Transverse colon (tissue), 4 donors: Measurements from ENCODE around the gene DNER. TPM values are rescaled to one million over a fixed set of nuclear protein-coding genes. Genes with fewer than 3 reads are reported as not detected.

Experiments
- DNase-seq: peaks from one replicate; pipeline ENCODE4 v3.0.0-alpha.2; 2019
- H3K27ac ChIP-seq, 4 donors: fragments of 200-600 bp; sonication (generic); 2 replicates each; pipeline ENCODE4 v1.5.1; 2016 to 2018; ENCODE audit warnings: inconsistent platforms in 4 of 4
- H3K27me3 ChIP-seq: fragments of 200-600 bp; sonication (generic); 2 replicates; pipeline ENCODE4 v1.5.1; 2017; ENCODE audit warnings: inconsistent platforms
- H3K36me3 ChIP-seq, 4 donors: fragments of 200-600 bp; sonication (generic); 2 replicates each; pipeline ENCODE4 v1.5.1; 2017 to 2019; ENCODE audit warnings: inconsistent platforms in 4 of 4
- H3K4me1 ChIP-seq, 4 donors: fragments of 200-600 bp; sonication (generic); 2 replicates each; pipeline ENCODE4 v1.5.1; 2017 to 2020; ENCODE audit warnings: inconsistent platforms in 4 of 4
- H3K4me3 ChIP-seq, 4 donors: fragments of 200-600 bp; sonication (generic); 1 replicate in 1 of 4; 2 replicates in 3 of 4; pipeline versions ENCODE4 v1.5.1 to v1.6.1; 2017 to 2019; ENCODE audit warnings: inconsistent platforms in 4 of 4
- H3K9me3 ChIP-seq, 2 donors: fragments of 200-600 bp; sonication (generic); 2 replicates each; pipeline ENCODE4 v1.5.1; 2017 to 2019; ENCODE audit warnings: inconsistent platforms in 2 of 2
- CTCF ChIP-seq, 5 experiments: fragments of 200-600 bp in 3 of 5; fragments of 450-650 bp in 2 of 5; sonication (generic) in 3 of 5; IDR thresholded peaks; 1 replicate in 2 of 5; 2 replicates in 3 of 5; pipeline ENCODE4 v1.5.1; 2016 to 2017; ENCODE audit warnings: antibody characterized with exemption in 5 of 5, inconsistent platforms in 3 of 5, mild to moderate bottlenecking in 2 of 5, moderate library complexity in 1 of 5
- EP300 ChIP-seq: sonication (generic); formaldehyde crosslinking; IDR thresholded peaks from one replicate; pipeline ENCODE4 v1.6.1; 2017; ENCODE audit warnings: antibody characterized with exemption, low read depth
- POLR2A ChIP-seq: fragments of 450-650 bp; IDR thresholded peaks from one replicate; pipeline ENCODE4 v1.6.1; 2016; ENCODE audit warnings: antibody characterized with exemption, mild to moderate bottlenecking, moderate library complexity
- POLR2AphosphoS5 ChIP-seq, 3 donors: sonication (generic); formaldehyde crosslinking; IDR thresholded peaks; one replicate each; pipeline ENCODE4 v1.6.1; 2016; ENCODE audit warnings: antibody characterized with exemption in 3 of 3
- WGBS, 2 donors: methylation state at CpG; one replicate each; pipeline ENCODE4 v1.1.5; 2018; ENCODE audit warnings: low coverage in 1 of 2; 5-methylcytosine and 5-hydroxymethylcytosine counted together
- in situ Hi-C, 4 donors: fragments of 200-750 bp; cut with MboI; loops; one replicate each; pipeline versions ENCODE4 v1.15.0 to v1.15.1; 2017; ENCODE audit warnings: low sequenced_read_pairs in 3 of 4, low pct_ligation_motif_present in 1 of 4, low pct_unique_long_range_greater_than_20kb in 1 of 4
- intact Hi-C: fragments of 100-400 bp; cut with DNase I; formaldehyde crosslinking; loops from one replicate; pipeline ENCODE4 v1.15.1; 2023; ENCODE audit warnings: low total_unique reads
- total RNA-seq, 4 donors: library from RNA; depleted of rRNA; stranded (reverse); fragments of >200 nt; gene quantifications; one replicate each; pipeline ENCODE4 v1.1.0, GENCODE V29; 2016

Gene DNER
- total RNA-seq, 4 donors from 2014 or later: 1.9 to 4.9 (median 2.5) TPM

- no peak overlapping the region for H3K4me3 ChIP-seq
- in situ Hi-C loops: loop anchor here in 1 of 4 donors (25.0 kb wide), 1 partner anchor 161 kb away; no protein-coding TSS in a partner anchor
- H3K36me3 ChIP-seq: no peaks in the 10 kb centered on the region
- no peaks in the 10 kb centered on the region for H3K27me3 ChIP-seq
- intact Hi-C loops: no loop called here
- TF ChIP-seq CTCF (IDR thresholded peaks at IDR 0.05) (no peak), POLR2AphosphoS5 (IDR thresholded peaks at IDR 0.05) (no peak), EP300 (no peak), POLR2A (no peak)
- H3K27ac ChIP-seq: no peak overlapping the region
- WGBS, 2 donors: 71 to 79% methylated on average over 2 to 6 of the region's 6 CpGs
- H3K4me1 ChIP-seq: no peaks in the 10 kb centered on the region
- H3K9me3 ChIP-seq: no peaks in the 10 kb centered on the region
- DNase-seq: no peak
Measured at GRCh38 chr2:229426464-229426863, 287.9 kb downstream of the DNER start.

GRCh38 chr2:229425598-229425997, 288.8 kb downstream of the DNER start:
- no peak for DNase-seq
- Histone ChIP-seq H3K9me3 (no peaks in the 10 kb centered on the region), H3K27ac (no peak overlapping the region), H3K4me3 (no peak overlapping the region), H3K27me3 (no peaks in the 10 kb centered on the region), H3K4me1 (no peaks in the 10 kb centered on the region), H3K36me3 (no peaks in the 10 kb centered on the region)
- intact Hi-C loops: no loop called here
- WGBS, 2 donors: 75 to 82% methylated on average over 2 to 9 of the region's 9 CpGs
- TF ChIP-seq EP300: no peak
- TF ChIP-seq CTCF (IDR thresholded peaks at IDR 0.05): no peak
- TF ChIP-seq POLR2A: no peak
- TF ChIP-seq POLR2AphosphoS5 (IDR thresholded peaks at IDR 0.05): no peak
- in situ Hi-C loops: loop anchor here in 1 of 4 donors (25.0 kb wide), 1 partner anchor 162 kb away; no protein-coding TSS in a partner anchor

- Histone ChIP-seq H3K27ac (no peak overlapping the region), H3K36me3 (no peaks in the 10 kb centered on the region), H3K4me1 (peaks cover 0 to 4% (median 0%) of the 10 kb centered on the region in 4 donors), H3K9me3 (no peaks in the 10 kb centered on the region), H3K4me3 (no peak overlapping the region), H3K27me3 (no peaks in the 10 kb centered on the region)
- no peak for TF ChIP-seq POLR2A
- TF ChIP-seq CTCF (IDR thresholded peaks at IDR 0.05): no peak
- no peak for TF ChIP-seq POLR2AphosphoS5 (IDR thresholded peaks at IDR 0.05)
- TF ChIP-seq EP300: no peak
- WGBS, 2 donors: 60 to 64% methylated on average over 6 of the region's 6 CpGs
- intact Hi-C loops: no loop called here
- no peak for DNase-seq
- in situ Hi-C loops: no loop called here
Measured at GRCh38 chr2:229422063-229422462, 292.3 kb downstream of the DNER start.

GRCh38 chr2:229419158-229419557, 295.2 kb downstream of the DNER start:
- WGBS, 2 donors: 30 to 77% methylated on average over 1 of the region's 1 CpG
- in situ Hi-C loops (no loop called here), intact Hi-C loops (no loop called here)
- no peaks in the 10 kb centered on the region for H3K36me3 ChIP-seq
- no peak overlapping the region for H3K4me3 ChIP-seq
- no peak for DNase-seq
- no peak for TF ChIP-seq CTCF (IDR thresholded peaks at IDR 0.05)
- TF ChIP-seq POLR2AphosphoS5 (IDR thresholded peaks at IDR 0.05): no peak
- TF ChIP-seq POLR2A: no peak
- no peak for TF ChIP-seq EP300
- no peaks in the 10 kb centered on the region for H3K27me3 ChIP-seq
- peaks cover 0 to 6% (median 0%) of the 10 kb centered on the region in 4 donors for H3K4me1 ChIP-seq
- H3K27ac ChIP-seq: peak overlapping the region in 3 of 4 donors; percentile 5 to 60 (median 13)
- H3K9me3 ChIP-seq: no peaks in the 10 kb centered on the region
